Spleen (tissue), 7 donors: ENCODE data around the gene EVC2.

Source experiments
- POLR2A ChIP-seq, 3 donors: fragments of 450-650 bp; IDR thresholded peaks; one replicate each; pipeline ENCODE4 v1.5.1; 2017; ENCODE audit warnings: antibody characterized with exemption in 3 of 3, mild to moderate bottlenecking in 1 of 3
- TF ChIP-seq, protein P1 (sequence below), 11 experiments: fragments of 200-600 bp in 7 of 11; fragments of 450-650 bp in 4 of 11; sonication (generic) in 4 of 11; IDR thresholded peaks in 8 of 11; conservative IDR thresholded peaks in 3 of 11; 1 replicate in 7 of 11; 2 replicates in 4 of 11; pipeline versions ENCODE4 v1.4.0 to v1.8.0; 2016 to 2021; ENCODE audit warnings: antibody characterized with exemption in 11 of 11, inconsistent platforms in 4 of 11, mild to moderate bottlenecking in 1 of 11
- donor health status: DM: no; HTN: no; CAD: no; lungs with moderate emphysema.
- donor health status: DM: no; HTN: no; CAD: no.
- donor health status: DM: no; HTN: no; CAD: no.

GRCh38 chr4:5524446-5525299 is 183.7 kb downstream of the EVC2 start:
- TF ChIP-seq, protein P1, sequence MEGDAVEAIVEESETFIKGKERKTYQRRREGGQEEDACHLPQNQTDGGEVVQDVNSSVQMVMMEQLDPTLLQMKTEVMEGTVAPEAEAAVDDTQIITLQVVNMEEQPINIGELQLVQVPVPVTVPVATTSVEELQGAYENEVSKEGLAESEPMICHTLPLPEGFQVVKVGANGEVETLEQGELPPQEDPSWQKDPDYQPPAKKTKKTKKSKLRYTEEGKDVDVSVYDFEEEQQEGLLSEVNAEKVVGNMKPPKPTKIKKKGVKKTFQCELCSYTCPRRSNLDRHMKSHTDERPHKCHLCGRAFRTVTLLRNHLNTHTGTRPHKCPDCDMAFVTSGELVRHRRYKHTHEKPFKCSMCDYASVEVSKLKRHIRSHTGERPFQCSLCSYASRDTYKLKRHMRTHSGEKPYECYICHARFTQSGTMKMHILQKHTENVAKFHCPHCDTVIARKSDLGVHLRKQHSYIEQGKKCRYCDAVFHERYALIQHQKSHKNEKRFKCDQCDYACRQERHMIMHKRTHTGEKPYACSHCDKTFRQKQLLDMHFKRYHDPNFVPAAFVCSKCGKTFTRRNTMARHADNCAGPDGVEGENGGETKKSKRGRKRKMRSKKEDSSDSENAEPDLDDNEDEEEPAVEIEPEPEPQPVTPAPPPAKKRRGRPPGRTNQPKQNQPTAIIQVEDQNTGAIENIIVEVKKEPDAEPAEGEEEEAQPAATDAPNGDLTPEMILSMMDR (IDR thresholded peaks at IDR 0.05 in 8 of 11, conservative IDR thresholded peaks at IDR 0.05 in 3 of 11), result no peak
- no peak for TF ChIP-seq POLR2A (IDR thresholded peaks at IDR 0.05)
